BLaER1 (cell line): ENCODE data around the gene PATJ.

Experiments used
- H3K27ac ChIP-seq: shearing (Covaris generic); formaldehyde crosslinking; 2 replicates; pipeline ENCODE4 v1.8.1; 2022
- H3K27me3 ChIP-seq: shearing (Covaris generic); formaldehyde crosslinking; 2 replicates; pipeline ENCODE4 v1.8.1; 2022
- H3K36me3 ChIP-seq: shearing (Covaris generic); formaldehyde crosslinking; 2 replicates; pipeline ENCODE4 v1.8.1; 2022
- H3K4me1 ChIP-seq: shearing (Covaris generic); formaldehyde crosslinking; 2 replicates; pipeline ENCODE4 v1.8.1; 2022
- H3K4me2 ChIP-seq: shearing (Covaris generic); formaldehyde crosslinking; 2 replicates; pipeline ENCODE4 v1.8.1; 2022
- H3K4me3 ChIP-seq: shearing (Covaris generic); formaldehyde crosslinking; 2 replicates; pipeline ENCODE4 v1.8.1; 2022
- H3K9ac ChIP-seq: shearing (Covaris generic); formaldehyde crosslinking; 2 replicates; pipeline ENCODE4 v1.8.1; 2022
- H3K9me3 ChIP-seq: shearing (Covaris generic); formaldehyde crosslinking; 2 replicates; pipeline ENCODE4 v1.8.1; 2022
- H4K20me1 ChIP-seq: shearing (Covaris generic); formaldehyde crosslinking; 2 replicates; pipeline ENCODE4 v1.8.1; 2022
- Cebpa-rat ChIP-seq: shearing (Covaris generic); IDR thresholded peaks from 2 replicates; pipeline ENCODE4 v1.8.1; 2022

The PATJ gene

GRCh38 chr1:62077821-62078220 lies 335.5 kb downstream of the PATJ start:
- no peaks in the 10 kb centered on the region for H3K27me3 ChIP-seq
- no peaks in the 10 kb centered on the region for H3K4me1 ChIP-seq
- H3K4me3 ChIP-seq: no peak overlapping the region
- no peaks in the 10 kb centered on the region for H3K36me3 ChIP-seq
- no peak overlapping the region for H3K27ac ChIP-seq
- H4K20me1 ChIP-seq: no peaks in the 10 kb centered on the region
- TF ChIP-seq Cebpa-rat: no peak
- no peaks in the 10 kb centered on the region for H3K9me3 ChIP-seq
- no peak overlapping the region for H3K9ac ChIP-seq
- H3K4me2 ChIP-seq: no peak overlapping the region

GRCh38 chr1:62082456-62083363 lies 340.4 kb downstream of the PATJ start:
- H4K20me1 ChIP-seq: no peaks in the 10 kb centered on the region
- no peak overlapping the region for H3K4me3 ChIP-seq
- TF ChIP-seq Cebpa-rat: no peak
- no peak overlapping the region for H3K4me2 ChIP-seq
- no peaks in the 10 kb centered on the region for H3K9me3 ChIP-seq
- H3K27ac ChIP-seq: no peak overlapping the region
- no peaks in the 10 kb centered on the region for H3K36me3 ChIP-seq
- H3K4me1 ChIP-seq: no peaks in the 10 kb centered on the region
- no peak overlapping the region for H3K9ac ChIP-seq
- H3K27me3 ChIP-seq: no peaks in the 10 kb centered on the region

- Histone ChIP-seq H3K4me2 (no peak overlapping the region), H3K9ac (no peak overlapping the region)
These were observed 342.1 kb downstream of the PATJ start for GRCh38 chr1:62084310-62084890.

GRCh38 chr1:62088439-62088838 lies 346.2 kb downstream of the PATJ start:
- Histone ChIP-seq H3K9ac (no peak overlapping the region), H3K27ac (no peak overlapping the region), H3K4me1 (no peaks in the 10 kb centered on the region), H4K20me1 (no peaks in the 10 kb centered on the region), H3K36me3 (no peaks in the 10 kb centered on the region), H3K4me3 (no peak overlapping the region), H3K4me2 (no peak overlapping the region), H3K27me3 (no peaks in the 10 kb centered on the region), H3K9me3 (no peaks in the 10 kb centered on the region)
- TF ChIP-seq Cebpa-rat: no peak

More at GRCh38 chr1:62084310-62084890, 342.1 kb downstream of the PATJ start:
- no peaks in the 10 kb centered on the region for H3K4me1 ChIP-seq
- H3K9me3 ChIP-seq: no peaks in the 10 kb centered on the region
- H3K27ac ChIP-seq: no peak overlapping the region
- H3K4me3 ChIP-seq: no peak overlapping the region
- H3K36me3 ChIP-seq: no peaks in the 10 kb centered on the region
- no peaks in the 10 kb centered on the region for H4K20me1 ChIP-seq
- H3K27me3 ChIP-seq: no peaks in the 10 kb centered on the region
- no peak for TF ChIP-seq Cebpa-rat

- Histone ChIP-seq H3K4me3 (no peak overlapping the region), H3K9me3 (no peaks in the 10 kb centered on the region), H3K4me2 (no peak overlapping the region), H3K27me3 (no peaks in the 10 kb centered on the region), H3K4me1 (no peaks in the 10 kb centered on the region), H3K9ac (no peak overlapping the region), H3K27ac (no peak overlapping the region), H3K36me3 (no peaks in the 10 kb centered on the region), H4K20me1 (no peaks in the 10 kb centered on the region)
- TF ChIP-seq Cebpa-rat: no peak
These were observed 347.3 kb downstream of the PATJ start for GRCh38 chr1:62089570-62089969.

GRCh38 chr1:62090016-62090415 lies 347.7 kb downstream of the PATJ start:
- Histone ChIP-seq H3K4me3 (no peak overlapping the region), H3K36me3 (no peaks in the 10 kb centered on the region), H3K27me3 (no peaks in the 10 kb centered on the region), H3K4me1 (no peaks in the 10 kb centered on the region), H3K9me3 (no peaks in the 10 kb centered on the region), H3K4me2 (no peak overlapping the region), H4K20me1 (no peaks in the 10 kb centered on the region), H3K27ac (no peak overlapping the region), H3K9ac (no peak overlapping the region)
- TF ChIP-seq Cebpa-rat: no peak

GRCh38 chr1:62092110-62092509 lies 349.8 kb downstream of the PATJ start:
- Histone ChIP-seq H3K4me2 (no peak overlapping the region), H4K20me1 (no peaks in the 10 kb centered on the region), H3K4me1 (no peaks in the 10 kb centered on the region), H3K36me3 (no peaks in the 10 kb centered on the region), H3K9me3 (no peaks in the 10 kb centered on the region), H3K27ac (no peak overlapping the region), H3K4me3 (no peak overlapping the region), H3K27me3 (no peaks in the 10 kb centered on the region), H3K9ac (no peak overlapping the region)
- no peak for TF ChIP-seq Cebpa-rat

- H3K4me2 ChIP-seq: no peak overlapping the region
- H3K27me3 ChIP-seq: no peaks in the 10 kb centered on the region
- no peak overlapping the region for H3K27ac ChIP-seq
- H3K9ac ChIP-seq: no peak overlapping the region
- no peaks in the 10 kb centered on the region for H4K20me1 ChIP-seq
- no peak overlapping the region for H3K4me3 ChIP-seq
- TF ChIP-seq Cebpa-rat: no peak
- no peaks in the 10 kb centered on the region for H3K4me1 ChIP-seq
- H3K9me3 ChIP-seq: no peaks in the 10 kb centered on the region
- H3K36me3 ChIP-seq: no peaks in the 10 kb centered on the region
These were observed 351.0 kb downstream of the PATJ start for GRCh38 chr1:62093261-62093660.

GRCh38 chr1:62097464-62097863 lies 355.2 kb downstream of the PATJ start:
- no peaks in the 10 kb centered on the region for H3K9me3 ChIP-seq
- H4K20me1 ChIP-seq: no peaks in the 10 kb centered on the region
- H3K27me3 ChIP-seq: no peaks in the 10 kb centered on the region
- H3K4me2 ChIP-seq: no peak overlapping the region
- TF ChIP-seq Cebpa-rat: no peak
- H3K36me3 ChIP-seq: no peaks in the 10 kb centered on the region
- no peak overlapping the region for H3K9ac ChIP-seq
- no peaks in the 10 kb centered on the region for H3K4me1 ChIP-seq
- H3K27ac ChIP-seq: no peak overlapping the region
- H3K4me3 ChIP-seq: no peak overlapping the region

GRCh38 chr1:62100442-62100841 lies 358.2 kb downstream of the PATJ start:
- no peaks in the 10 kb centered on the region for H3K36me3 ChIP-seq
- H3K4me1 ChIP-seq: no peaks in the 10 kb centered on the region
- no peaks in the 10 kb centered on the region for H3K9me3 ChIP-seq
- no peak for TF ChIP-seq Cebpa-rat
- H3K9ac ChIP-seq: no peak overlapping the region
- H3K4me2 ChIP-seq: no peak overlapping the region
- no peak overlapping the region for H3K4me3 ChIP-seq
- H3K27me3 ChIP-seq: no peaks in the 10 kb centered on the region
- H3K27ac ChIP-seq: no peak overlapping the region
- H4K20me1 ChIP-seq: no peaks in the 10 kb centered on the region
